Astrocyte (in vitro differentiated cells and primary cell): ENCODE measurements around the gene KEL.

ENCODE experiments used
- EZH2 ChIP-seq: IDR thresholded peaks from 2 replicates; pipeline ENCODE4 v1.6.1; 2012; ENCODE audit warnings: mild to moderate bottlenecking, low read length, inconsistent platforms; ENCODE audit not compliant: insufficient read depth
- TF ChIP-seq, protein P1 (sequence below): IDR thresholded peaks from 2 replicates; pipeline ENCODE4 v1.5.1; 2011; ENCODE audit warnings: low read depth, mild to moderate bottlenecking, inconsistent platforms, low read length, moderate library complexity; ENCODE audit not compliant: insufficient read depth

DNA sequence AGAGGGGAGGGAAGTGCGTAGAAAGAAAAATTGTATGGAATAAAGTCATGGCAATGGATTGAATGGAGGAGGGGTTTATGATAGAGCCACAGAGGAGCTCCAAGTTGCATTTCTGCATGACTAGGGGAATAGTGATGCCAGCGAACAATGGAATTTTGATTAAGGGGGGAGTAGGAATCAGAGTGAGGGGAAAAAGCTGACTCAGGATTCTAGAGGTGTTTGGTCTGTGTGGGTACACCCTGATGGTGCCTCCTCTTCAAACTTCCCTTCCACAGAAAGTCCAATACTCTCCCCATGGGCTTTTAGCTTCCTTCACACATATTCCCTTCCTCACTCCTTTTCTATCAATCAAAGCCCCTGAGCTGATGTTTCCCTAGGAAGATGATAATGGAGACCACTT is 1.8 kb upstream of the KEL start:
- TF ChIP-seq, protein P1, sequence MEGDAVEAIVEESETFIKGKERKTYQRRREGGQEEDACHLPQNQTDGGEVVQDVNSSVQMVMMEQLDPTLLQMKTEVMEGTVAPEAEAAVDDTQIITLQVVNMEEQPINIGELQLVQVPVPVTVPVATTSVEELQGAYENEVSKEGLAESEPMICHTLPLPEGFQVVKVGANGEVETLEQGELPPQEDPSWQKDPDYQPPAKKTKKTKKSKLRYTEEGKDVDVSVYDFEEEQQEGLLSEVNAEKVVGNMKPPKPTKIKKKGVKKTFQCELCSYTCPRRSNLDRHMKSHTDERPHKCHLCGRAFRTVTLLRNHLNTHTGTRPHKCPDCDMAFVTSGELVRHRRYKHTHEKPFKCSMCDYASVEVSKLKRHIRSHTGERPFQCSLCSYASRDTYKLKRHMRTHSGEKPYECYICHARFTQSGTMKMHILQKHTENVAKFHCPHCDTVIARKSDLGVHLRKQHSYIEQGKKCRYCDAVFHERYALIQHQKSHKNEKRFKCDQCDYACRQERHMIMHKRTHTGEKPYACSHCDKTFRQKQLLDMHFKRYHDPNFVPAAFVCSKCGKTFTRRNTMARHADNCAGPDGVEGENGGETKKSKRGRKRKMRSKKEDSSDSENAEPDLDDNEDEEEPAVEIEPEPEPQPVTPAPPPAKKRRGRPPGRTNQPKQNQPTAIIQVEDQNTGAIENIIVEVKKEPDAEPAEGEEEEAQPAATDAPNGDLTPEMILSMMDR: no peak
- no peak for TF ChIP-seq EZH2
